T47D (cell line): Measurements from ENCODE around the gene KRT7.
"Not testable (repeated sequence)": the region's sequence is repeated elsewhere in the genome, so short reads cannot be mapped to it uniquely, and the experiment has no call there.

Experiments used
- DNase-seq, 2 experiments: peaks; one replicate each; pipeline versions ENCODE4 v3.0.0 to v3.0.0-alpha.2; 2011 to 2012; ENCODE audit warnings: low read depth in 1 of 2, low spot score in 1 of 2
- JUND ChIP-seq: IDR thresholded peaks from 2 replicates; pipeline ENCODE4 v1.6.1; 2012; ENCODE audit warnings: low read depth
- in situ Hi-C: cut with HindIII; loops from 2 replicates; pipeline ENCODE4 v1.10.0; 2016; ENCODE audit warnings: low sequenced_read_pairs, low pct_unique_long_range_greater_than_20kb

KRT7 gene

DNA sequence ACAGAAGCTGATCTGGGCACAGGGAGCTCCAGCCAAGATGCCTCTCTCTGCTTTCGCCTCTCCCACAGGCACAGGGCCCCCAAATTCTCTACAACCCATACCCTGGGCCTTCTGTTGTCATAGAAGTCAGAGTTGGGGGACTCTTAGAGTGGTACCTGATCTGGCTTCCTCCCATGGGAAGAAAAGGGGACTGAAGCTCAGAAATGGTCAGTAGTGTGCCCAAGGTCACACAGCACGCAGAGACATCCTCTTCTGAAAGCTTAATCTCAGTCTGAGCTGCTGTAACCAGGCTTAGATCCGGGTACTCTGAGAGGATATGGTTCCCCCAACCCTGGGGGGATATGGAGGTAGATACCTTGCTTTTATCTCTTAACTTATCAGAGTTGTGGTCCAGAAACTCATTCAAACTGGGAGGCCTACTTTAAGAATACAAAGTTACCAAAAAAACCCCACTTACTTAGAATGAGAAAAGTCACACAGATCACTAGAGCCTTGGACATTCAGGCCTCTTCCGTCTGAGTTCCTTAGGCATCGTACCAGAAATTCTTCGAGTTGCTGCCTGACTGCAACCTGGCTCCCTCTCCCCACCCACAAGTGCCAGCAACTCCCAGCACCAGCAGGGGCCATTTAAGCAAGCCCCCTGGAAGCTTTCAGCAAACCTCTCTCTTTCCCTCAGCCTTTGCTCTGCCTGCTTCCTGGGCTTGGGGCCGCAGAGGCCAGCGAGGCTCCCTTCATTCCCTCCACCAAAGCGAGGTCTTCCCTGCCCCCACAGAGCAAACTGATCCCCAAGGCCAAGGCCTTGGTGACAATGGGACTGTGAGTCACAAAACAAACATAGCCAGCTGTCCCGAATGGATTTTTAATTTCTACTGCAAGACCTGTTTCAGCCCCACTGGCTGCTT, 13.9 kb downstream of the KRT7 start:
- peak; percentile 91 to 97 for DNase-seq
- in situ Hi-C loops = no loop called here
- peak; percentile 99 for TF ChIP-seq JUND

DNA sequence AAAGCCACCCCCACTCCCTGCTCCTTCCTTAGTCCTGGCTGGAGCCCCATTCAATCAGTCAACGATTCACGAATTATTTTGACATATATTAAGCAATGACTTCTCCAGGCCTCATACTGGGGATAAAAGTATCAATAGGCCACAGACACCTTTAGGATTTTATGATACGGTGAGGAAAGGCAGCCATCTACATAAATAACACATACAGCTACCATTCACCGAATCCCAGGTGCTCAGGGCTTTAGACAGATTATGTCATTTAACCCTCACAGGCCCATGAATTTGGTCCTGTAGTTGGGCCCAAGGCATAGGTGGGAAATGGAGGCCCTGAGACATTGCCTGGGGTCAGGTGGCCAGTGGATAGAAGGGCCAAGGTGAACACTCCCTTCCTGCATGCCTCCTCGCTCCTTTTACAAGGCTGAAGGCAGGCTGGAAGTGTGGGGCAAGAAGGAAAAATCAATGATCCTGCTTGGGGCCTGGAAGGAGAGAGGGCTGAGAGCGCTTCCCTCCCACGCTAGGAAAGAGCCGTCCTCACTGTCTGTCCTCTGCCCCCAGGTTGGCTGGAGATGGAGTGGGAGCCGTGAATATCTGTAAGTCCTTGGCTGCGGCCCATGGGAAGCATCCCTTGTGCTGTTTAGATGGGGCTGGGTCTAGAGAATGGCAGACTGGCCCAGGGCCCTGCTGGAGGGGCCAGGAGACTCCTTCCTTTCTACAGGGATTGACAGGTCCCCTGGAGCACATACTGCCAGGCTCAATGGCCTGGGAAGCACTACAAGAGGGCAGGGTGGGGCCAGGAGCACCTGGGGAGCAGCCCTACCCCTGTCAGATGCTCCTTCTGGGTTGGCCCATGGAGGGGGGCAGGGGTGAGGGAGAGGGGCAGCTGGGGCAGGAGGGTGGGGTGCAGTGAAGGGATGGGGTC, 14.8 kb downstream of the KRT7 start:
- no peak for TF ChIP-seq JUND
- in situ Hi-C loops = no loop called here
- no peak for DNase-seq

DNA sequence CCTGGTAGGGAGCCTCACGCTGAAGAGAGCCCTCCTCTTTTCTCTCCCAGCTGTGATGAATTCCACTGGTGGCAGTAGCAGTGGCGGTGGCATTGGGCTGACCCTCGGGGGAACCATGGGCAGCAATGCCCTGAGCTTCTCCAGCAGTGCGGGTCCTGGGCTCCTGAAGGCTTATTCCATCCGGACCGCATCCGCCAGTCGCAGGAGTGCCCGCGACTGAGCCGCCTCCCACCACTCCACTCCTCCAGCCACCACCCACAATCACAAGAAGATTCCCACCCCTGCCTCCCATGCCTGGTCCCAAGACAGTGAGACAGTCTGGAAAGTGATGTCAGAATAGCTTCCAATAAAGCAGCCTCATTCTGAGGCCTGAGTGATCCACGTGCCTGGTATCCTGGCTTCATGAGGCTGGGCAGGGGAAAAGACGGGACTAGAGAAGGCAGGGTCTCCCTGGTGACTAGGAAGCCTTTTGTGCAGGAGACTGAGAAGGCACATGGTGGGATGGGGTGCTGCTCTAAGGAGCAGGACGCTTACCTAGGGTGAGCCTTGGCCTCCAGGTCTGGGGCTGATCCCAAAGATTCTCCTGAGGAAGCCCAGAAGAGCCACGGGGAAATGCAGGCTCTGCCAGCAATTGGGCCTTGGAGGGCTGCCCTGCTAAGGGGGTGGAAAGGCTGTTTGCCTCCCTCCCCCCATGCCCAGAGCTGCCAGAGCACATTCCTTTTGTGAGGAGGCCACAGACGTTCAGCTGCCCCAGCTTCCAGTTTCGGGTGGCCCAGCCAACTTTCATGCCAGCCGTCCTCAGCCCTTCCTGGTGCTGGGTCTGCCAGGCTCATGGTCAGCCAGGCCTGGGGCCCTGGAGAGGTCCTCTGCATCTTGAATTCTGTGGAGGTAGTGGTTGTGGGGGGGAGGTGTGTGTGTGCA, 15.8 kb downstream of the KRT7 start:
- in situ Hi-C loops = no loop called here
- peak; percentile 92 to 95 for DNase-seq
- TF ChIP-seq JUND = no peak

DNA sequence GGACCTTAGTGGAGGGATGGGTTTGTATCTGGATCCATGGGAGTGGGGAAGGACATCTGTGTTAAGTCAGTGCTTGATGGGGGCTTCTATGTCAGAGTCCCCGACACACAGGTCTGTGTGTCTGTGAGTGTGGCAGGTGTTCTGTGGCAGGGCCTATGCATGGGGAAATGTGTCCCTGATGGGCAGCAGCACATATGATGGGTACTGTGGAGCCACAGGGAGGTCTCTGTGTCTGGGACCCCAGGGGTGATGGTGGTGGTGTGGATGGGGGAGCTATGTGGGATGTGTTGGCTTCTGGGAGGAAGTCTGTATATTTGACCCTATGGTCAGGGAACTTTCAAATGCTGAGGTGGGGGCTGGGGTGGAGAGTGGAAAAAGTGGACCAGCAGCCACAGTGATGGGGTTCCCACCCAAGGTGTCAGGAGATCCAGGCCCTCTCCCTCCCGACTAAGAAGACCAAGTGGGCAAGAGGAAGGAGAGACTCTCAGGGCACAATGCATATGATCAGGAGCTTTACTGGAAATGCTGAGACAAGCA, 16.5 kb downstream of the KRT7 start:
- TF ChIP-seq JUND = no peak
- no peak for DNase-seq
- in situ Hi-C loops = no loop called here

DNA sequence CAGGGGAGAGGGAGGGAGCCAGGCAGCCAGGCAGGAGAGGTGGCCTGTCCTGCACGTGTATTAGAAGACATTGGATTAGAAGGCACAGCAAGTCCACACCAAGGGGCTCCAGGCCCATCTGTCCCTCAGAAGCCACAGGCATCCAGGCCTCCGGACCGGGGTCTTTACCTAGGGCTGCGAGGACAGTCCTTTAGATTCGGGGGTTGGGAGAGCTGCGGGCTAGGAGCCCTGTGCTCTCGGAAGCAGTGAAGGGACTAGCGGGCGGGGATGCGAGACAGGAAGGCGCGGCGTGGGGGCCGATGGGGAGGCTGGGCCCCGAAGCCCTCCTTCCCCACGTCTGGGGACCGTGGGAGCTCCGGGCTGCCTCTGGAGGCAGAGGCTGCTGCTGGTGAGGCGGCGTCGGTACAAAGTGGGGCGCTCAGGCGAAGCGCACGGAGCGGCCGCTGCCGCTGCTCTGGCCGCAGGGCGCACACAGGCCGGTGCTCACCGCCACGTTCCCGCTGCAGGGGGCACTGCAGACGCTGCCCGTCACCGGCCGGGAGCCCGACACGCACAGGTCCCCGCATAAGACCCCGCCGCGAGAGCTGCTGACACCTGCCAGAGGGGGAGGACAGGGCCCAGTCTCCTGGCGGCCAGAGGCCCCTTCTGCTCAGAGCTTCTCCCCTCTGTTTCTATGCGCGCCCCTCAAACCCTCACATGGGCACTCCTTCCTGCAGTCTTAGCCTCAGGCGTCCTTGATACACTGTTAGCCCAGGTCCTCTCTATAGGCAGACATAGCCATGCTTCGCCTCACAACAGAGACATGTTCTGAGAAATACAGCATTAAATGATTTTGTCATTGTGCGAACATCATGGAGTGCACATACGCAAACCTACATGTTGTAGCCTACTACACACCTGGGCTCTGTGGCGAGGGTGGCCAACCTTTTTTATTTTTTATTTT, 17.3 kb downstream of the KRT7 start:
- in situ Hi-C loops = no loop called here
- TF ChIP-seq JUND = no peak
- DNase-seq = no peak

DNA sequence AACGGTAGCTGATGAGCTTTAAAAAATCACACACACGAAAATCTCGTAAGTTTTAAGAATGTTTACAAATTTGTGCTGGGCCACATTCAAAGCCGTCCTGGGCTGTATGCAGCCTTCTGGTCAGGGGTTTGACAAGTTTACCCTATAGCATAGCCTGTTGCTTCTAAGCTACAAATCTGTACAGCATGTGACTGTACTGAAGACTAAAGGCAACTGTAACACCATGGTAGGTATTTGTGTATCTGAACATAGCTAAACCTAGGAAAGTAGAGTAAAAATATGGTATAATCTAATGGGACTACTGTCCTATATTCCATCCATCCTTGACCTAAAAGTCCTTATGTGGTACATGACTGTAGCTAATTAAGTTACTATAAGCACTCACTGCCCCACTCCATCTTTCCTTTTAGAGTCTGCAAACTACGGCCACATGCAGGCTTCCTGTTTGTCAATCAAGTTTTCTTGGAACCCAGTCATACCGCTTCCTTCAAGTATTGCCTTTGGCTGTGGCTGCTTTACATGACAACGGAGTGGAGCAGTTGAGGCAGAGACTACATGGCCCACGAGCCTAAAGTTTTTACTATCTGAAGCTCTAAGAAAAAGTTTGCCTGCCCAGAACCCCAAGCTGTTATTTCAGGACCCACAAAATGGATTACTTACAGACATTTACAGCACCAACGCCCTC, 18.5 kb downstream of the KRT7 start:
- no peak for TF ChIP-seq JUND
- DNase-seq = peak in 1 of 2 experiments; percentile 33
- in situ Hi-C loops = no loop called here

DNA sequence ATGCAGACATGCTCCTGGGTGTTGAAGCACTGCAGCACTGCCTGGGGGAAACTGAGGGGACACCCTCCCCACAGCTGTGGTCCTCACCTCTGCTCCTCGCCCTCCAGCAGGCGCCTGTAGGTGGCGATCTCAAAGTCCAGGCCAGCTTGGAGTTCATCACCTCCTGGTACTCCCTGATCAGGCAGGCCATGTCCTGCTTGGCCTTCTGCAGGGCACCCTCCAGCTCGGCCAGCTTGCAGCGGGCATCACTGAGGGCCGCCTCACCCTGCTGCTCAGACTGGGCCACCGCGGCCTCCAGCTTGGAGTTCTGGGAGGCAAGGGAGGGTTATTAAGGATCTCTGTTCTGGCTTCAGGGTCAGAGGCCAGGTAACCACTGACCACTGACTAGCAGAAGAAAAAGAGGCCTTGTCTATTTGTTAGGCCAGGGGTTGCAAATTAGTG, 19.2 kb downstream of the KRT7 start:
- DNase-seq, in situ Hi-C loops: not testable (repeated sequence)

DNA sequence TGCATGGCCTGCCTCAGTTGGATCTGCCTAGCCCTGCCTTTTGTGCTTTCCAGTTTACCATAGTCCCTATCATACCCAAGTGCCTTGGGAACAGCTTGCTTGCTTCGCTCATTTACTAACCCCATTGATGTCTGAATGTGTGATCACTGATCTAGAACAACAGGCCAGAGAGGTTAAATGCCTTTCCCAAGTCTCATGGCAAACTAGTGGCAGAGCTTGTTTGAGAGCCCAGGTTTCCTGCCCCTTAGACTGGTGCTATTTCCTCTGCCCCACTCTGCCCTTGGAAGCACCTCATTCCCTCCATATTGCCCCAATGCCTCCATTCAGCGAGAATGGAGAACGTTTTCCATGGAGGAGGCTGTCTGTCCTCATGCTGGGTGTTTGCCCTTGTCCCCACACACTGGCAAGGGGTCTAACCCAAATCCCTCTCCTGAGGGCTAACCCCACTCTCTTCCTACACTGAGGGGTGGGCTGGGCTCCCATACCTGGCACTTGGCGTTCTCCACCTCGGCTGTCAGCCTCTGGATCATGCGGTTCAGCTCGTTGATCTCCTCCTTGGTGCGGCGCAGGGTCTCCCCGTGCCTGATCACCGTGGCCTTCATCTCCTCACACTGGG, 19.8 kb downstream of the KRT7 start:
- in situ Hi-C loops = no loop called here
- DNase-seq = no peak
- no peak for TF ChIP-seq JUND

DNA sequence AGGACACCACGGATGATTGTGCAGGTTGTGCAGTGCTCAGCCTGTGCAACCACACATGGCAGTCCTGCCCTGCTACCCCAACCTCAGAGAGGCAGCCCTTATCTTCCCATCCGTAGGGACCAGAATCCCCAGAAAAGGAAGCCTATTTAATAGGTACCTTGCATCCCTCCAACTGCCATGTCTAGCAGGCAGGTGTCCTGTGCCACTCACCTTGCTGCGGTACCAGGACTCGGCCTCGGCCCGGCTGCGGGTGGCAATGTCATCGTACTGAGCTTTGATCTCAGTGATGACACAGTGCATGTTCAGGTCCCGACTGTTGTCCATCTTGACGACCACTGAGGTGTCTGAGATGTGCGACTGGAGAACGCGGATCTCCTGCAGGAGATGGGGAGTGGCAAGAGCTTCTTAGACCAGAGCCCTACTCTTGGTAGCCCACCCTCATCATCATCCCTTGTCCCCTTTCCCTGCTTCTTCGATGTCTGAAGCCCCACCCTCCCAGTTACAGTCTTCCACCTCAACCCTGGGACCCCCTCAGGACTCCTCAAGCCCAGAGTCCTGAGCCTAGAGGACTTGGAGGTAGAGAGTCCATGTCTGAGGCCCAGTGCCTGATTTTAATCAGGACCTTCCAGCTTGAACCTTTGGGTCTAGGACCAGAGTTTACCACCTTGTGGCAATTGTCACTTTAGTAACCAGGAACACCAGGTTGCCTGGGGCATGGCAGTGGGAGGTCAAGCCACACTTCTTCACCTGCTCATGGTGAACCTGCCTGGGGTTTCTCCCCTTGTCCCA, 20.5 kb downstream of the KRT7 start:
- in situ Hi-C loops = no loop called here

More for the DNA sequence above, 20.5 kb downstream of the KRT7 start:
- no peak for DNase-seq
- no peak for TF ChIP-seq JUND
